G401 (cell line): Measurements from ENCODE around the gene TXNL1. TPM values are rescaled to one million over a fixed set of nuclear protein-coding genes. Genes with fewer than 3 reads are reported as not detected.
"Not testable (repeated sequence)": the region's sequence is repeated elsewhere in the genome, so short reads cannot be mapped to it uniquely, and the experiment has no call there.

Experiments used
- DNase-seq: peaks from one replicate; pipeline ENCODE4 v3.0.0-alpha.2; 2015; ENCODE audit warnings: low spot score
- in situ Hi-C: cut with HindIII; loops from 2 replicates; pipeline ENCODE4 v1.10.0; 2016; ENCODE audit warnings: low sequenced_read_pairs, mixed read lengths
- total RNA-seq: library from RNA; depleted of rRNA; stranded (reverse); fragments of >200 nt; shearing (Covaris generic); gene quantifications from 2 replicates; pipeline ENCODE4 v1.2.3, GENCODE V29; 2014; rRNA removed

The TXNL1 gene
- total RNA-seq, 1 experiment from 2014 or later: 113 TPM

- DNase-seq: peak; percentile 89
- in situ Hi-C loops: no loop called here
Observed at GRCh38 chr18:56576826-56577573, 61.4 kb downstream of the TXNL1 start.

- in situ Hi-C loops: no loop called here
- peak; percentile 83 for DNase-seq
Observed at GRCh38 chr18:56575819-56576663, 62.4 kb downstream of the TXNL1 start.

- no peak for DNase-seq
- in situ Hi-C loops: no loop called here
Observed at GRCh38 chr18:56574861-56575260, 63.5 kb downstream of the TXNL1 start.

- in situ Hi-C loops: not testable (repeated sequence)
Observed at GRCh38 chr18:56572267-56572666, 66.1 kb downstream of the TXNL1 start.

GRCh38 chr18:56570978-56571377 lies 67.4 kb downstream of the TXNL1 start:
- in situ Hi-C loops: no loop called here

More at GRCh38 chr18:56572267-56572666, 66.1 kb downstream of the TXNL1 start:
- not testable (repeated sequence) for DNase-seq

GRCh38 chr18:56569416-56569815 lies 69.0 kb downstream of the TXNL1 start:
- no peak for DNase-seq
- in situ Hi-C loops: no loop called here

More at GRCh38 chr18:56570978-56571377, 67.4 kb downstream of the TXNL1 start:
- no peak for DNase-seq

- DNase-seq: no peak
- in situ Hi-C loops: no loop called here
Observed at GRCh38 chr18:56568986-56569385, 69.4 kb downstream of the TXNL1 start.

- no peak for DNase-seq
- in situ Hi-C loops: no loop called here
Observed at GRCh38 chr18:56565551-56566345, 72.6 kb downstream of the TXNL1 start.

GRCh38 chr18:56565046-56565445 lies 73.3 kb downstream of the TXNL1 start:
- in situ Hi-C loops: no loop called here
- DNase-seq: no peak

GRCh38 chr18:56563568-56563967 lies 74.8 kb downstream of the TXNL1 start:
- DNase-seq: no peak
- in situ Hi-C loops: no loop called here

- in situ Hi-C loops: no loop called here
- DNase-seq: no peak
Observed at GRCh38 chr18:56562479-56562878, 75.9 kb downstream of the TXNL1 start.

- no peak for DNase-seq
- in situ Hi-C loops: no loop called here
Observed at GRCh38 chr18:56560992-56561391, 77.4 kb downstream of the TXNL1 start.

- in situ Hi-C loops: no loop called here
- DNase-seq: no peak
Observed at GRCh38 chr18:56559044-56559443, 79.3 kb downstream of the TXNL1 start.

- in situ Hi-C loops: no loop called here
- DNase-seq: no peak
Observed at GRCh38 chr18:56556907-56557306, 81.5 kb downstream of the TXNL1 start.

- no peak for DNase-seq
- in situ Hi-C loops: no loop called here
Observed at GRCh38 chr18:56550121-56550520, 88.3 kb downstream of the TXNL1 start.

Other genes with a start within 250 kb of the TXNL1 start
- gene WDR7, start 12.8 kb upstream of the TXNL1 start, total RNA-seq: 13.7 and 19.7 TPM in 2 replicates